HepG2 (cell line): ENCODE results near the gene SIRPB2. TPM values are rescaled to one million over a fixed set of nuclear protein-coding genes. Genes with fewer than 3 reads are reported as not detected.

ENCODE experiments used
- ATF5 ChIP-seq: sonication (generic); formaldehyde crosslinking; IDR thresholded peaks from 2 replicates; pipeline ENCODE4 v1.4.0; 2020; ENCODE audit warnings: mild to moderate bottlenecking, low read depth, missing genetic modification reagents
- CEBPG ChIP-seq: IDR thresholded peaks from 2 replicates; pipeline ENCODE4 v1.6.1; 2016
- GATAD2A ChIP-seq: IDR thresholded peaks from 2 replicates; pipeline ENCODE4 v1.6.1; 2016
- HES4 ChIP-seq: sonication (generic); formaldehyde crosslinking; IDR thresholded peaks from 2 replicates; pipeline ENCODE4 v1.9.0; 2021; ENCODE audit warnings: mild to moderate bottlenecking, missing genetic modification reagents, borderline replicate concordance
- IKZF1 ChIP-seq: fragments of 450-650 bp; IDR thresholded peaks from 2 replicates; pipeline ENCODE4 v1.7.1; 2016
- MEF2D ChIP-seq: sonication (generic); formaldehyde crosslinking; IDR thresholded peaks from 2 replicates; pipeline ENCODE4 v1.5.1; 2020; ENCODE audit warnings: mild to moderate bottlenecking, missing genetic modification reagents
- MIER3 ChIP-seq: IDR thresholded peaks from 2 replicates; pipeline ENCODE4 v1.6.1; 2016; ENCODE audit warnings: missing compliant biosample characterization, borderline replicate concordance
- NAIF1 ChIP-seq: sonication (generic); formaldehyde crosslinking; IDR thresholded peaks from 2 replicates; pipeline ENCODE4 v1.5.0; 2020; ENCODE audit warnings: mild to moderate bottlenecking, missing genetic modification reagents, borderline replicate concordance
- PAWR ChIP-seq: sonication (generic); formaldehyde crosslinking; IDR thresholded peaks from 2 replicates; pipeline ENCODE4 v1.4.0; 2020; ENCODE audit warnings: missing genetic modification reagents, mild to moderate bottlenecking, borderline replicate concordance
- POLR2A ChIP-seq, 2 experiments: IDR thresholded peaks; 2 replicates each; pipeline ENCODE4 v1.6.1; 2011; ENCODE audit warnings: low read depth in 2 of 2, low read length in 2 of 2, mild to moderate bottlenecking in 1 of 2, moderate library complexity in 1 of 2; ENCODE audit not compliant: insufficient read depth in 1 of 2
- RFXANK ChIP-seq: IDR thresholded peaks from 2 replicates; pipeline ENCODE4 v1.6.1; 2016
- SOX5 ChIP-seq: IDR thresholded peaks from 2 replicates; pipeline ENCODE4 v1.6.1; 2016; ENCODE audit warnings: borderline replicate concordance
- THAP11 ChIP-seq: IDR thresholded peaks from 2 replicates; pipeline ENCODE4 v1.6.1; 2016; ENCODE audit warnings: missing biosample characterization, missing genetic modification reagents
- THAP9 ChIP-seq: sonication (generic); formaldehyde crosslinking; IDR thresholded peaks from 2 replicates; pipeline ENCODE4; 2020; ENCODE audit warnings: missing genetic modification reagents, mild to moderate bottlenecking, borderline replicate concordance
- THYN1 ChIP-seq: sonication (generic); formaldehyde crosslinking; IDR thresholded peaks from 2 replicates; pipeline ENCODE4 v1.8.1; 2023; ENCODE audit warnings: low read depth, mild to moderate bottlenecking, moderate library complexity, missing genetic modification reagents, borderline replicate concordance
- ZBTB42 ChIP-seq: sonication (generic); formaldehyde crosslinking; IDR thresholded peaks from 2 replicates; pipeline ENCODE4 v1.5.0; 2020; ENCODE audit warnings: mild to moderate bottlenecking, missing genetic modification reagents
- ZKSCAN1 ChIP-seq: fragments of 150-350 bp; IDR thresholded peaks from 2 replicates; pipeline ENCODE4 v1.6.1; 2014; ENCODE audit warnings: low read length
- ZNF138 ChIP-seq: sonication (generic); formaldehyde crosslinking; IDR thresholded peaks from 2 replicates; pipeline ENCODE4 v1.5.0; 2020; ENCODE audit warnings: mild to moderate bottlenecking, low read depth, missing genetic modification reagents
- ZNF17 ChIP-seq: sonication (generic); formaldehyde crosslinking; IDR thresholded peaks from 2 replicates; pipeline ENCODE4 v1.5.0; 2020; ENCODE audit warnings: mild to moderate bottlenecking, missing genetic modification reagents
- ZNF207 ChIP-seq: fragments of 450-650 bp; IDR thresholded peaks from 2 replicates; pipeline ENCODE4 v1.6.1; 2016; ENCODE audit warnings: antibody characterized with exemption, borderline replicate concordance
- ZNF652 ChIP-seq: IDR thresholded peaks from 2 replicates; pipeline ENCODE4 v1.6.1; 2016; ENCODE audit warnings: low read depth, borderline replicate concordance
- ZNF83 ChIP-seq: sonication (generic); formaldehyde crosslinking; IDR thresholded peaks from 2 replicates; pipeline ENCODE4 v1.4.0; 2020; ENCODE audit warnings: missing genetic modification reagents, mild to moderate bottlenecking, borderline replicate concordance
- ZNF878 ChIP-seq: sonication (generic); formaldehyde crosslinking; IDR thresholded peaks from 2 replicates; pipeline ENCODE4 v1.8.1; 2023; ENCODE audit warnings: mild to moderate bottlenecking, missing genetic modification reagents, moderate library complexity
- polyA plus RNA-seq, 8 experiments: library from polyadenylated mRNA; depleted of rRNA in 3 of 8; stranded (reverse) in 7 of 8; unstranded in 1 of 8; fragments of >200 nt; fragmentation: Illumina TruSeq in 4 of 8; extraction: Trizol in 4 of 8; gene quantifications; 2 replicates each; pipeline versions ENCODE4 v1.2.1 to v1.2.3, GENCODE V29; 2011 to 2016; ENCODE audit warnings: low read depth in 4 of 8, missing spikeins in 1 of 8, mixed read lengths in 1 of 8; ENCODE audit not compliant: insufficient read depth in 1 of 8
- total RNA-seq, 5 experiments: library from RNA; depleted of rRNA; stranded (reverse); fragments of >200 nt; fragmentation: Illumina TruSeq; extraction: Trizol; gene quantifications; 2 replicates each; pipeline ENCODE4 v1.2.3, GENCODE V29; 2016; ENCODE audit warnings: low read depth in 1 of 5
- TF ChIP-seq, protein P1 (sequence below): sonication (generic); formaldehyde crosslinking; IDR thresholded peaks from 2 replicates; pipeline ENCODE4 v1.5.0; 2020; ENCODE audit warnings: mild to moderate bottlenecking, missing genetic modification reagents, borderline replicate concordance
- TF ChIP-seq, protein P2 (sequence below): IDR thresholded peaks from 2 replicates; pipeline ENCODE4 v1.6.1; 2016; ENCODE audit warnings: missing compliant biosample characterization, missing genetic modification reagents, borderline replicate concordance

The SIRPB2 gene
- total and polyA plus RNA-seq, 2 of the 13 experiments (the other 11 are each of a cell fraction or from before 2014, with no cell fraction given) = not detected

DNA sequence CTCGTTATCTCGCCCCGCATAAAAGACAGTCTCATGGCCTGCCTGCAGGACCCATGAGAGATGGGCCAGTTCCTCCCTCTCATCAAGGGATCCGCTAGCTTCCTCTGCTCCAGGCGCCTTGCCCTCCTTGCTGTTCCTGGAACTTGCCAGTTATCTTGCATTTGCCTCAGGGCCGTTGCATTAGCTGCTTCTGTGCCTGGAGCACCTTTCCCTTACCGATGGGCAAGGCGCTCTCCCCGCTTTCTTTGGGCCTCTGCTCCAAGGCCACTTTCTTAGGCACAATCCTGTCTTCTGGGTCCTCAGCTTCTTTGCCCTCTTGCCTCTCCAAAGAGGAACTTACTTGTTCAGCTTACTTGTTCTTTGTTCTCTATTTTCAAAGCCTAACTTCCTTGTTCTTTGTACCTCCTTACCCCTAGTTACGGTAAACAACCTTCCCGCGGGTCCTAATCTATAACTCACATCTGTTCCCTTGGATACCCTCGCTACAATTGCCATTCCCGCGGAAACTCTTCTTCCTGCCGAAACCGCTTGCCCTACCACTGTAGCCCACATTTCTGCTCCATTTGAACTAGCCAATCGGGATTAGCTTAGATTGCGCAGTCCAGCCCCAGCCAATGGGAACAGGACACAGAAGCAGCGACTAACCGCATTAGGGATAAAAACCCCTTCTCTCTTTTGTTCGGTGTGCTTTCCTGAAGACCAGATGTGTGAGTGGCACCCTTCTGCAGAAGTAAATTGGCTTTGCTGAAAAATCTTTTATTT is 23.7 kb downstream of the SIRPB2 start (continued):
- TF ChIP-seq THAP9 (CRISPR knock-in tag) (peak; percentile 28; the same call in 1 of the 2 replicates), PAWR (CRISPR knock-in tag) (no peak), ZNF652 (CRISPR knock-in tag) (no peak), IKZF1 (no peak), ZNF83 (CRISPR knock-in tag) (no peak), MEF2D (CRISPR knock-in tag) (no peak; the same call in 1 of the 2 replicates), SOX5 (CRISPR knock-in tag) (peak; percentile 53; the same call in 1 of the 2 replicates), ZKSCAN1 (no peak), ZNF17 (CRISPR knock-in tag) (no peak), ZNF138 (CRISPR knock-in tag) (no peak), ZNF207 (no peak), POLR2A (IDR thresholded peaks at IDR 0.05; ENCODE audit: insufficient read depth in 1 of 2, low read depth in 2 of 2, low read length in 2 of 2) (no peak), HES4 (0 out of 2 replicates have a peak, but pooled peaks have one; percentile 59), RFXANK (no peak), NAIF1 (CRISPR knock-in tag) (no peak), MIER3 (CRISPR knock-in tag) (no peak), THAP11 (no peak; the same call in 1 of the 2 replicates), ATF5 (CRISPR knock-in tag) (no peak), ZNF878 (peak; percentile 47; the same call in 1 of the 2 replicates), GATAD2A (CRISPR knock-in tag) (peak; percentile 11; the same call in 1 of the 2 replicates), CEBPG (CRISPR knock-in tag) (peak; percentile 19; the same call in 1 of the 2 replicates), ZBTB42 (CRISPR knock-in tag) (no peak), THYN1 (CRISPR knock-in tag) (no peak)
- TF ChIP-seq, protein P1, sequence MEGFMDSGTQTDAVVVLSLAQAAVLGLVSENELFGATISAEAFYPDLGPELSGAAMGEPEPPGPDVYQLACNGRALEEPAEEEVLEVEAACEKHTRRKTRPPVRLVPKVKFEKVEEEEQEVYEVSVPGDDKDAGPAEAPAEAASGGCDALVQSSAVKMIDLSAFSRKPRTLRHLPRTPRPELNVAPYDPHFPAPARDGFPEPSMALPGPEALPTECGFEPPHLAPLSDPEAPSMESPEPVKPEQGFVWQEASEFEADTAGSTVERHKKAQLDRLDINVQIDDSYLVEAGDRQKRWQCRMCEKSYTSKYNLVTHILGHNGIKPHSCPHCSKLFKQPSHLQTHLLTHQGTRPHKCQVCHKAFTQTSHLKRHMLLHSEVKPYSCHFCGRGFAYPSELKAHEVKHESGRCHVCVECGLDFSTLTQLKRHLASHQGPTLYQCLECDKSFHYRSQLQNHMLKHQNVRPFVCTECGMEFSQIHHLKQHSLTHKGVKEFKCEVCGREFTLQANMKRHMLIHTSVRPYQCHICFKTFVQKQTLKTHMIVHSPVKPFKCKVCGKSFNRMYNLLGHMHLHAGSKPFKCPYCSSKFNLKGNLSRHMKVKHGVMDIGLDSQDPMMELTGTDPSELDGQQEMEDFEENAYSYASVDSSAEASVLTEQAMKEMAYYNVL (CRISPR knock-in tag) = no peak
- TF ChIP-seq, protein P2, sequence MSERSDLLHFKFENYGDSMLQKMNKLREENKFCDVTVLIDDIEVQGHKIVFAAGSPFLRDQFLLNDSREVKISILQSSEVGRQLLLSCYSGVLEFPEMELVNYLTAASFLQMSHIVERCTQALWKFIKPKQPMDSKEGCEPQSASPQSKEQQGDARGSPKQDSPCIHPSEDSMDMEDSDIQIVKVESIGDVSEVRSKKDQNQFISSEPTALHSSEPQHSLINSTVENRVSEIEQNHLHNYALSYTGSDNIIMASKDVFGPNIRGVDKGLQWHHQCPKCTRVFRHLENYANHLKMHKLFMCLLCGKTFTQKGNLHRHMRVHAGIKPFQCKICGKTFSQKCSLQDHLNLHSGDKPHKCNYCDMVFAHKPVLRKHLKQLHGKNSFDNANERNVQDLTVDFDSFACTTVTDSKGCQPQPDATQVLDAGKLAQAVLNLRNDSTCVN (CRISPR knock-in tag) = 0 out of 2 replicates have a peak, but pooled peaks have one; percentile 68
